Activated naive CD8-positive, alpha-beta T cell treated with anti-CD3 and anti-CD28 coated beads, Interleukin-2, amount 50 U/mL, for 24 hours (primary cell): ENCODE measurements around the gene EPS15.
A peak's percentile ranks its signal among the peaks of the same experiment; 100 is the strongest.
"Not testable (repeated sequence)": the region's sequence is repeated elsewhere in the genome, so short reads cannot be mapped to it uniquely, and the experiment has no call there.

Source experiments
- ATAC-seq: fragments of 150-1000 bp; cut with Tn5 transposase; one replicate; pipeline ENCODE4 v1.10.0; 2021
- DNase-seq: peaks from one replicate; pipeline ENCODE4 v3.0.0; 2021
- H3K27ac Mint-ChIP-seq: one replicate; pipeline ENCODE4 v1.8.0; 2021; ENCODE audit warnings: mild to moderate bottlenecking, mixed read lengths
- H3K27me3 Mint-ChIP-seq: one replicate; pipeline ENCODE4 v1.8.0; 2021; ENCODE audit warnings: mixed read lengths
- H3K36me3 Mint-ChIP-seq: one replicate; pipeline ENCODE4 v1.8.0; 2021; ENCODE audit warnings: low read depth, mixed read lengths
- H3K4me1 Mint-ChIP-seq: one replicate; pipeline ENCODE4 v1.8.0; 2021; ENCODE audit warnings: mixed read lengths
- H3K4me3 Mint-ChIP-seq: one replicate; pipeline ENCODE4 v1.8.0; 2021; ENCODE audit warnings: mild to moderate bottlenecking, moderate library complexity, mixed read lengths
- H3K9me3 Mint-ChIP-seq: one replicate; pipeline ENCODE4 v1.8.0; 2021; ENCODE audit warnings: mixed read lengths

Gene EPS15

GRCh38 chr1:51519048-51519864 lies at the start of gene EPS15:
EPS15 (minus strand) TSS chr1:51519266; CDS start chr1:51519231, 35 bp downstream.
- peaks cover 56% of the 10 kb centered on the region for H3K4me1 Mint-ChIP-seq

GRCh38 chr1:51568231-51568935 lies 49.3 kb upstream of the EPS15 start:
- Mint-ChIP-seq H3K9me3 (no peaks in the 10 kb centered on the region), H3K27me3 (no peaks in the 10 kb centered on the region)

More at GRCh38 chr1:51519048-51519864, at the start of gene EPS15:
- Mint-ChIP-seq H3K27ac (peak within 1 kb of the TSS; percentile 96), H3K4me3 (peak within 1 kb of the TSS; percentile 97), H3K36me3 (peaks cover 5% of the 10 kb centered on the region), H3K27me3 (no peaks in the 10 kb centered on the region), H3K9me3 (no peaks in the 10 kb centered on the region)
- DNase-seq (peak; percentile 90), ATAC-seq (peak; percentile 83)

GRCh38 chr1:51567653-51568052 lies 48.6 kb upstream of the EPS15 start:
- H3K36me3 Mint-ChIP-seq: no peaks in the 10 kb centered on the region
- H3K4me1 Mint-ChIP-seq: peaks cover 45% of the 10 kb centered on the region
- ATAC-seq: no peak
- no peaks in the 10 kb centered on the region for H3K9me3 Mint-ChIP-seq
- H3K27me3 Mint-ChIP-seq: no peaks in the 10 kb centered on the region
- H3K27ac Mint-ChIP-seq: no peak overlapping the region
- no peak overlapping the region for H3K4me3 Mint-ChIP-seq
- no peak for DNase-seq

More at GRCh38 chr1:51568231-51568935, 49.3 kb upstream of the EPS15 start:
- peaks cover 45% of the 10 kb centered on the region for H3K4me1 Mint-ChIP-seq
- no peak for DNase-seq
- no peak for ATAC-seq
- no peak overlapping the region for H3K4me3 Mint-ChIP-seq
- peak overlapping the region; percentile 79 for H3K27ac Mint-ChIP-seq
- no peaks in the 10 kb centered on the region for H3K36me3 Mint-ChIP-seq

- DNase-seq (no peak), ATAC-seq (no peak)
- Mint-ChIP-seq H3K4me1 (peaks cover 45% of the 10 kb centered on the region), H3K27ac (no peak overlapping the region), H3K36me3 (no peaks in the 10 kb centered on the region), H3K4me3 (no peak overlapping the region), H3K9me3 (no peaks in the 10 kb centered on the region), H3K27me3 (no peaks in the 10 kb centered on the region)
These were observed 47.2 kb upstream of the EPS15 start for GRCh38 chr1:51566260-51566659.

GRCh38 chr1:51565009-51565408 lies 45.9 kb upstream of the EPS15 start:
- DNase-seq (no peak), ATAC-seq (no peak)
- no peaks in the 10 kb centered on the region for H3K36me3 Mint-ChIP-seq
- no peaks in the 10 kb centered on the region for H3K27me3 Mint-ChIP-seq
- H3K4me3 Mint-ChIP-seq: no peak overlapping the region
- peaks cover 33% of the 10 kb centered on the region for H3K4me1 Mint-ChIP-seq
- no peaks in the 10 kb centered on the region for H3K9me3 Mint-ChIP-seq
- H3K27ac Mint-ChIP-seq: no peak overlapping the region

GRCh38 chr1:51564124-51564523 lies 45.1 kb upstream of the EPS15 start:
- H3K36me3 Mint-ChIP-seq: no peaks in the 10 kb centered on the region
- no peak for DNase-seq

DNA sequence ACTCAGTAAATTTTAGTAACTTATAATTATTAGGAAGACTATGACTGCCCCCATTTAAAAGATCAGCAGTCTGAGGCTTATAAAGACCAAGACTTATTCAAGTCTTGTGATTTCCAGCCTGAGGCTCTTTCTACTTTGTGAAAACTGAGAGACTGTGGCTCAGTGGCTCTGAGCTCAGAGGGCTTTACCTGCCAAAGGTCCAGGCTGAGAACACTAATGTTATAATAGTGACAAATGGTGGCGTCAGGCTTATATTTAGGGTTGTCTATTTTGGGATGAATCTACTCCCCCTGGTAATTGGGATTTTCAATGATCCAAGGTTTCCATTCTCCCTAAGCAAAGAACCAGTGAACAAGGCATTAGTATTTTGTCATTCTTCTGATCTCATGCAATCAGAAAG lies 42.6 kb upstream of the EPS15 start:
- Mint-ChIP-seq H3K9me3 (no peaks in the 10 kb centered on the region), H3K27ac (no peak overlapping the region), H3K4me1 (peaks cover 13% of the 10 kb centered on the region), H3K27me3 (no peaks in the 10 kb centered on the region), H3K4me3 (no peak overlapping the region), H3K36me3 (no peaks in the 10 kb centered on the region)
- DNase-seq (no peak), ATAC-seq (no peak)

More at GRCh38 chr1:51564124-51564523, 45.1 kb upstream of the EPS15 start:
- no peaks in the 10 kb centered on the region for H3K27me3 Mint-ChIP-seq
- no peak overlapping the region for H3K4me3 Mint-ChIP-seq
- peaks cover 24% of the 10 kb centered on the region for H3K4me1 Mint-ChIP-seq
- H3K9me3 Mint-ChIP-seq: no peaks in the 10 kb centered on the region
- H3K27ac Mint-ChIP-seq: no peak overlapping the region
- peak; percentile 55 for ATAC-seq

DNA sequence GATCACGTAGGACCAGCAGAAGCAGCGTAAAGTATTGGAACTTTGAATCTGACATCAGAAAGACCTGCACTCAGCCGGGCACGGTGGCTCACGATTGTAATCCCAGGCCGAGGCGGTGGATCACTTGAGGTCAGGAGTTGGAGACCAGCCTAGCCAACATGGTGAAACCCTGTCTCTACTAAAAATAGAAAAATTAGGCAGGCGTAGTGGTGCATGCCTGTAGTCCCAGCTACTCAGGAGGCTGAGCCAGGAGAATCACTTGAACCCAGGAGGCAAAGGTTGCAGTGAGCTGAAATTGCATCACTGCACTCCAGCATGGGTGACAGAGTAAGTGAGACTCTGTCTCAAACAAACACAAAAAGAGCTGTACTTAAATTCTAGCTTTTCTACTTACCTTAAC lies 41.8 kb upstream of the EPS15 start:
- H3K4me3 Mint-ChIP-seq, H3K27ac Mint-ChIP-seq, H3K9me3 Mint-ChIP-seq, H3K36me3 Mint-ChIP-seq, DNase-seq, ATAC-seq, H3K27me3 Mint-ChIP-seq: not testable (repeated sequence)
- H3K4me1 Mint-ChIP-seq: peaks cover 13% of the 10 kb centered on the region

GRCh38 chr1:51560034-51560433 lies 41.0 kb upstream of the EPS15 start:
- no peaks in the 10 kb centered on the region for H3K27me3 Mint-ChIP-seq
- H3K4me3 Mint-ChIP-seq: no peak overlapping the region
- H3K4me1 Mint-ChIP-seq: peaks cover 13% of the 10 kb centered on the region
- ATAC-seq (no peak), DNase-seq (no peak)
- no peaks in the 10 kb centered on the region for H3K9me3 Mint-ChIP-seq
- H3K36me3 Mint-ChIP-seq: no peaks in the 10 kb centered on the region
- H3K27ac Mint-ChIP-seq: no peak overlapping the region

GRCh38 chr1:51559501-51559900 lies 40.4 kb upstream of the EPS15 start:
- Mint-ChIP-seq H3K27ac (no peak overlapping the region), H3K4me1 (peaks cover 13% of the 10 kb centered on the region), H3K36me3 (no peaks in the 10 kb centered on the region), H3K4me3 (no peak overlapping the region), H3K27me3 (no peaks in the 10 kb centered on the region), H3K9me3 (no peaks in the 10 kb centered on the region)
- ATAC-seq: no peak
- no peak for DNase-seq

- Mint-ChIP-seq H3K27me3 (no peaks in the 10 kb centered on the region), H3K9me3 (no peaks in the 10 kb centered on the region), H3K4me1 (peaks cover 9% of the 10 kb centered on the region), H3K36me3 (no peaks in the 10 kb centered on the region), H3K27ac (peak overlapping the region; percentile 12), H3K4me3 (no peak overlapping the region)
- DNase-seq: no peak
- ATAC-seq: no peak
These were observed 40.0 kb upstream of the EPS15 start for GRCh38 chr1:51559064-51559500.

GRCh38 chr1:51558375-51558924 lies 39.4 kb upstream of the EPS15 start:
- Mint-ChIP-seq H3K9me3 (no peaks in the 10 kb centered on the region), H3K36me3 (no peaks in the 10 kb centered on the region), H3K27me3 (no peaks in the 10 kb centered on the region), H3K27ac (peak overlapping the region; percentile 12), H3K4me1 (peaks cover 8% of the 10 kb centered on the region), H3K4me3 (no peak overlapping the region)
- DNase-seq (no peak), ATAC-seq (peak; percentile 66)

DNA sequence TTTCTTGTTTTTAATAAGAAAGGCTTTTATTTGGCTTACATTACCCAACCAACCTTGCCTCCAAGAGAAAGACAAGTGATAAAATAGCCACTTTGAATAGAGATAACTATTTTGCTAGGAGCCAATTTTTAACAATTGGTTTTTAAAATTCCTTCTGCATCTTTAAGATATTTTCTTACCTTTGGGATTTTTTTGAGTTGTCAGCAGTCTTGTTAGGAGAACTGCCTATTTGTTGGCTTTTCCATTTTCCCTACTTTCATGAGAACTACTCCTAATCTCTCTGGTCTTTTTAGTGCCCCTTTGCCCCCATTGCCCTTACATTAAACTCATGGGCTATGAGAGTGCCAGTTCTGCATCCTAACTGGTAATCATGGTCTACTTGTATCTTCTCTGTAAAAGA lies 38.1 kb upstream of the EPS15 start:
- Mint-ChIP-seq H3K27ac (no peak overlapping the region), H3K36me3 (no peaks in the 10 kb centered on the region), H3K4me3 (no peak overlapping the region), H3K27me3 (no peaks in the 10 kb centered on the region), H3K4me1 (peaks cover 10% of the 10 kb centered on the region), H3K9me3 (no peaks in the 10 kb centered on the region)
- ATAC-seq: no peak
- no peak for DNase-seq

DNA sequence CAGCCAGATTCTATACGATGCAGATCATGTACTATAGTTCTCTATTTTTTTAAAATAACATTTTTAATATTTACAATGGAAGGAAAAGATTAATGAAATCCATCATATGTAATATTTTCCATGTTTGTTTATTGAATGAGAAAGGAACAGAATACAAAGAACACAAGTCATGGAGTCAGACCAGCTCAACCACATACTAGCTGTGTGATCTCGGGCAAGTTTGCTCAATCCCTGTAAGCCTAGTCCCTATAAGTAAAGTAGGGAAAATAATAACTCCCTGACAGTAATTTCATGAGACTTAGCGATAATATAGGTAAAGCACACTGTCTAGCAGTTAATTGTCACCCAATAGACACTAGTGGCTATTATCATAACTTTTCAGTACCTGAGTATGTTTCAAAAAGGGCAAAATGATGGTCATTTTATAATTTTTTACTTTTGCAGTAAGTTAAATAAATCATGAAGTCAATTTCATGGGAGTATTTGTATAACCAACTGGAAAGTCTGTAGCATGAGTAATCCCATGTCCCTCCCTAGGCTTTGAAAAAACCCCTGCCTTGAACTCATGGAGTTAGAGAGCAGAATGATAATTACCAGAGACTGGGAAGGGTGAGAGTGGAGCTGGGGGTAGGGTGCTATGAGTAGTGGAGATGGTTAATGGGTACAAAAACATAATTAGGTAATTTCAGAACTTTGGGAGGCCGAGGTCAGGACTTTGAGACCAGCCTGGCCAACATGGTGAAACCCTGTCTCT lies 37.0 kb upstream of the EPS15 start:
- peaks cover 15% of the 10 kb centered on the region for H3K4me1 Mint-ChIP-seq
- H3K36me3 Mint-ChIP-seq: no peaks in the 10 kb centered on the region
- H3K4me3 Mint-ChIP-seq: no peak overlapping the region
- H3K27me3 Mint-ChIP-seq: no peaks in the 10 kb centered on the region
- H3K9me3 Mint-ChIP-seq: no peaks in the 10 kb centered on the region
- H3K27ac Mint-ChIP-seq: no peak overlapping the region
- ATAC-seq (no peak), DNase-seq (no peak)
